KG1 (cell line): Measurements from ENCODE around the gene IWS1.
"Not testable (repeated sequence)": the region's sequence is repeated elsewhere in the genome, so short reads cannot be mapped to it uniquely, and the experiment has no call there.

ENCODE experiments used
- DNase-seq: peaks from one replicate; lab custom pipeline; 2025; lab: John Stamatoyannopoulos, UW

Gene IWS1

GRCh38 chr2:127526132-127527000 is at the start of gene IWS1:
Gene IWS1 (minus strand): TSS chr2:127526489. CDS start chr2:127526208, 281 bp downstream.
- peak; percentile 98 for DNase-seq

DNA sequence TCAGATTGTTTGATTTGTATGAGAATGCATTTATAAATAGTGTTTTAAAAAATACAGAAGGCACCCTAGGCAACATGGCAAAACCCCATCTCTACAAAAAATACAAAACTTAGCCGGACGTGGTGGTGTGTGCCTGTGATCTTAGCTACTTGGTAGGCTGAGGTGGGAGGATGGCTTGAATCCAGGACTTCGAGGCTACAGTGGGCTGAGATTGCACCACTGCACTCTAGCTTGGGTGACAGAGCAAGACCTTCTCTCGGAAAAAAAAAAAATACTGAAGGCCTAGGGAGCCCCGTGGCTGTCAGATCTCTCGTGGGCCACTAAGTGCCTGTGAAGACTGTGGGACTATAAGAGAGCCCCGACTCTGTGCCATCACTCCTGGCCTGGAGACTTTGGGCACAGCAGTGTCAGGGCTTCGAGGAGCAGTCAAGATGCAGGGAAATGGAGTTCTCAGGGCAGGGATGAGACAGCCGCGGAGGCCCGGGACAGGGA is 49.7 kb upstream of the IWS1 start:
- DNase-seq, result no peak

DNA sequence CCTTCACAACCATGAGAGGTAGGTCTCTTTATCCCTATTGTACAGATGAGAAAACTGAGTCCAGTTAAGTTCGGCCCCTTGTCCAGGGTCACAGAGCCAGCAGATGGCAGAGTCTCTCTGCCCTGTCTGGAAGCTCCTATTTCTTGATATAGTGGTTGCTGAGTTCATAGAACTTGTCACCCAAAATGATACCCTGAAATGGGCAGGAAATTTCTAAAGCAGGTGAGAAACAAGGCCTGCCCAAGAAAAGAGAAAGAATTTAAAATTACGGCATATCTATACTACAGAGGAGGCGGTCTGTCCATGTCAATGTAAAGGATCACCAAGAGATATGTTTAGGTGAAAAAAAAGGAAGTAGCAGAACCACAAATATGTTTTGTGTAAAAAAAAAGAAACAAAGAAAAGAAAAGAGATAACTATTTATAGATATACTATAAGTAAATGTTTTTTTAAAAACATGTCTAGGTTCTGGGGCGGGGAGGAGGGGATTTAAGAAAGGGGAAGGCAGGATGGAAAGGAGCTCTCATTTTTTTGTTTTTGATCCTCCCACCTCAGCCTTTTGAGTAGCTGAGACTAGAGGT is 49.0 kb upstream of the IWS1 start:
- no peak for DNase-seq

- no peak for DNase-seq
Observed at GRCh38 chr2:127574656-127575055, 48.4 kb upstream of the IWS1 start.

DNA sequence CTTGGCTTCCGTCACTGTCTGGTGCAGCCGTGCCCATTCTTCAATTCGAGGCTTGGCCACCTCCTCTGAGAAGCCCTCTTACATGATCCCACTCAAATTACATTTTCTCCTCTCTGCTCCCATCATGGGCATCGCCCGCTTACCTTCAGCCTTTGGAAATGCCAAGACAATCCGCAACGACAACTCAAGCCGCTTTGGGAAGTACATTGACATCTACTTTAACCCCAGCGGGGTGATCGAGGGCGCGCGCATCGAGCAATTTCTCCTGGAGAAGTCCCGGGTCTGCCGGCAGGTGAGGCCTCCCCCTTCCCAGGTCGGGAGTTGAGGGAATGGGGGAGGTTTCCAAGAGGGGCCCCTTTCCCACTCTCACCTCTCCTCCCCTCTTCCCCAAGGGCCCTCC is 47.5 kb upstream of the IWS1 start:
- DNase-seq, result no peak

GRCh38 chr2:127573298-127573697 is 47.0 kb upstream of the IWS1 start:
- no peak for DNase-seq

DNA sequence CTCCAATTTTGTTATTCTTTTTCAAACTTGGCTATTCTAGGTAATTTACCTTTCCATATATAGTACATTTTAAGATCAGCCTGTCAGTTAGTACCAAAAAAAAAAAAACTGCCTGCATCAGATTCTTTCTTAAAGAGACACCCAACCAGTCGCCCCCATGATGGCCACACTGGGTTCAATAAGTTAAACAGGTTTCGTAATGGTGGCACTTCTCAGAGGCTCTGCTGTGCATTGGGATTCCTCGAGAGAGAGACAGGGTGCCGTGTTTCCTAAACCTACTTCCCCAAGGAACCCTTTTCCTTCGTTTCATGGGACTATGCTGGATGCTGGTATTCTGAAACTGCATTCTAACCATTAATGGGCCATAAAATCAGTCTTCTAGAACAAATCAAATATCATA is 46.6 kb upstream of the IWS1 start:
- no peak for DNase-seq

DNA sequence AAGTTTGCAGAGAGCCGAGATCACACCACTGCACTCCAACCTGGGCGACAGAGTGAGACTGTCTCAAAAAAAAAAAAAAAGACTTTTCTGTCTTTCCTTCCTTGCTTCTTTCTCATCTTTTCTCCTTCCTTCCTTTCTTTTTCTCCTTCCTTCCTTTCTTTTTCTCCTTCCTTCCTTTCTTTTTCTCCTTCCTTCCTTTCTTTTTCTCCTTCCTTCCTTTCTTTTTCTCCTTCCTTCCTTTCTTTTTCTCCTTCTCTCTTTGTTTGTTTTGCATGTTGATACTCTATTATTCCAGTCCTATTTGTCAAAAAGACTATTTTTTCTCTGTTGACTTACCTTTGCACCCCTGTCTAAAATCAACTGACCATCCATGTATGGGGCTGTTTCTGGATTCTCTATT is 46.1 kb upstream of the IWS1 start:
- DNase-seq, result not testable (repeated sequence)

DNA sequence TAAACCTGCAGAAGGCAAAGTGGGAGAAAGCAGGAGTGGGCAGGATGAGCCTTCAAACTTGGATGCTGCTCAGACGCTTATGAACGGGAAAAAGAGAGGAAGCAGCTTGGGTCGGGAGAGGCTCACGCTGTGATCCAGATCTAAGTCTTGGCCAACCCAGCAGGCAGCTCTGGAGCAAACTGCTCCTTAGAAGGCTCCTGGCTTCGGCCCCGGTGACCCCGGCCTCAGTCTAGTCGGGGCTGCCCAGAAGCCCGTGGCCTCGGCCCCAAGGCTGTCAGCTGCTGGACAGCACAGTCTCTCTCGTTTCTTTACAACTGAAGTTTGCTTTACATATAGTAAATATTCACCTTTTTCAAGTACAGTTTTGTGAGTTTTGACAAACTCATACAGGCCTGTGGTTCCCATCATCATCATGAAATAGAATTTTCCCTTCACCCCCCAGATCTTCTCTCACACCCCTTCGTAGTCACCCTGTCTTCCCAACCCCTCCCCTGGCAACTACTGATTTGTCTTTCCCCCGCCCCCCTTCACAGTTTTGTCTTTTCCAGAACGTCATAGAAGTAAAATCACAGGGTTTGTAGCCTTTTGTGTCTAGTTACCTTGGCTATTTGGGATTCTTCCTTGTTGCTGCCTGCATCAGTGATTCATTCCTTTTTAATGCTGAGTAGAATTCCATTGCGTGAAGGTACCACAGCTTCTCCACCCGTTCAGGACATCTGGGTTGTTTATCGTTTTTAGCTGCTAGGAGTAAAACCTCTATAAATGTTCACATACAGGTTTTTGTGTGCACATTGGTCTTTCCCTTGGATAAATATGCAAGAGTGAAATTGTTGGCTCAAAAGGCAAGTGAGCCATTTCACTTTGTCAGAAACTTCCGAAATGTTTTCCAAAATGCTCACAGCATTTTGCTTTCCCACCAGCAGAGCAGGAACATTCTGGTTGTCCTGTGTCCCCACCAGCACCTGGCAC is 44.3 kb upstream of the IWS1 start:
- no peak for DNase-seq

- DNase-seq, result no peak
Observed at GRCh38 chr2:127569666-127570065, 43.4 kb upstream of the IWS1 start.

- no peak for DNase-seq
Observed at GRCh38 chr2:127568128-127568527, 41.8 kb upstream of the IWS1 start.

GRCh38 chr2:127567351-127567854 is 41.1 kb upstream of the IWS1 start:
- no peak for DNase-seq

DNA sequence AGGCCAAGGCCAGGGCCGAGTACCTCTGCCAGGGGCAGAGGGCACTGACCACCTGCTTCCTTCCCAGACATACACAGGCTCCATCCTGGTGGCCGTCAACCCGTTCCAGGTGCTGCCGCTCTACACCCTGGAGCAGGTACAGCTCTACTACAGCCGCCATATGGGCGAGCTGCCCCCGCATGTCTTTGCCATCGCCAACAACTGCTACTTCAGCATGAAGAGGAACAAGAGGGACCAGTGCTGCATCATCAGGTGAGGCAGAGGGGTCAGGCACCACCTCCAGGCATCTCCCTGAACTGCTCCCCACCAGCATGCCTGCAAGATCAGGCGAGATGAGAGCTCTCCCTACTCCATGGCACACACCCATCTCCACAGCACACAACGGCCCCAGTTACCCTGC is 40.3 kb upstream of the IWS1 start:
- no peak for DNase-seq

- DNase-seq, result no peak
Observed at GRCh38 chr2:127566139-127566417, 39.8 kb upstream of the IWS1 start.

DNA sequence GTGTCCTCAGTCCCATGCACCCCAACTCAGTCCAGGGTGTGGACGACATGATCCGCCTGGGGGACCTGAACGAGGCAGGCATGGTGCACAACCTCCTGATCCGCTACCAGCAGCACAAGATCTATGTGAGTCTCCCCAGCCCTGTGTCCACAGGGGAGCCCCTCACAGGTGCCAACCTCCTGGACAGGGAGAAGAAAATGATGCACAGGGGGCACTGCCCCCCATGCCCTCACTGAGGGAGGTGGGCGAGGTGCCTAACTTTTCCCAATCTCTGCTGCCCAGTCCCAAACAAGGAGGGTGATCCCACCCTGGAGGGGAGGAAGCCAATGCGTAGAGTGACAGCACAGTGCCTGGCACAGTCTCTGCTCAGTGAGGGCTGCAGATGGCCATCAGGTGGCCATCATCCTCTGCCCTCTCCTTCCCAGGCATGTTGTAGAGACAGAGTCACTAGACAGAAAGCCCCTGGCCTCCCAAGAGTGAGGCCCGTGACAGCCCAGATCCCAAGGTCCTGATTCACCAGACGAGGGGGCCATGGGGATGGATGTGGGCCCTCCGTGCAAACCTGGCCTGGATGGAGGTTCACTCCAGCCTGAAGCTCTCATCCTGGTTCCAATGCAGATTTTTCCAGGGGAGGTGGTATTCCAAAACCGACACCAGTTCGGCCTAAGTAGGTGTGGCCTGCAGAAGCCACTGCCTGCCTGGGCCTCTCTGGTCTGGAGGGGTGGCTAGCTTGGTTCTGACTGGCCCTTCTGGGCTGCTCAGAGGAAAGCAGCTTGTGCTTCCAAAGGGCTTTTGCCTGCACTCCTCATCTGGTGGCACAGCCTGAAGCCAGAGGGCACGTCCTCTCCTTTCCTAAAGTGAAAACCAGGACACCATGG is 39.2 kb upstream of the IWS1 start:
- DNase-seq, result no peak

DNA sequence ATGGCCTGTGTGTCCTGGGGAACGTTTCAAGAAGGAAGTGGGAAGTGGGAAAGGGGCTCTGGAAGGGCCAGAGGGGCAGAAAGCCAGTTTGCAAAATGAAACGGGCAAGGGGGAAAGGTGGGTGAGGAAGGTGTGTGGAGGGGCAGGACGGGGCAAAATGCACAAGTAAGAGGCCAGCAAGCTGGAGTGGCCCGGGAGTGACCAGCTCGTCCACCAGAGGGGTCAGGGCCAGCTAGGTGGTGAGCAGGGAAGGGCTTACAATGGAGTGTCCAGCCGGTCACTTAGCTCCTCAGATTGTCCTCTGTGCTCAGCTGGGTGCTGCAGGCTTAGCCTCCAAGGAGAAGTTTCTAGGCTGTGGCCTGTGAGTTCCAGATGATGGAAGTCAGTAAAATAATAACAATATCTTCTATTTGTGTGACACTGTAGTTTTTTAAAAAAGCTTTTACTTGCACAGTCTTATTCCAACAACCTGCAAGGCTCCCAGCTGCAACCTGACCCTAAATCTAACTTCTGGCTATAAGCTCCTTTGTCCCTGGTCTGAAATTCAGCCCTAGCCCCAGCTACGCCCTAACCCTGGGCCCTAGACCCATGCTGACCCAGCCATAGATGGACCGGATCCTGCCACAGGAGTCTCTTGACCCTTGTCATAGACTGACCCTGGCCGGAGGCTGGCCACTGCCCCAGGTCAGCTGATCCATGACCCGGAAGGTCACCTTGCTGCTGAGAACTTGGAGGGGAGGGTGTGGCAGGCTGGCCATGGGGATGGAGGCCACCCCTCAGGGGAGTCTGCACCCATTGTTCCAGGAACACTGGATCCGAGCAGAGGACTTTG is 38.4 kb upstream of the IWS1 start:
- DNase-seq, result no peak

DNA sequence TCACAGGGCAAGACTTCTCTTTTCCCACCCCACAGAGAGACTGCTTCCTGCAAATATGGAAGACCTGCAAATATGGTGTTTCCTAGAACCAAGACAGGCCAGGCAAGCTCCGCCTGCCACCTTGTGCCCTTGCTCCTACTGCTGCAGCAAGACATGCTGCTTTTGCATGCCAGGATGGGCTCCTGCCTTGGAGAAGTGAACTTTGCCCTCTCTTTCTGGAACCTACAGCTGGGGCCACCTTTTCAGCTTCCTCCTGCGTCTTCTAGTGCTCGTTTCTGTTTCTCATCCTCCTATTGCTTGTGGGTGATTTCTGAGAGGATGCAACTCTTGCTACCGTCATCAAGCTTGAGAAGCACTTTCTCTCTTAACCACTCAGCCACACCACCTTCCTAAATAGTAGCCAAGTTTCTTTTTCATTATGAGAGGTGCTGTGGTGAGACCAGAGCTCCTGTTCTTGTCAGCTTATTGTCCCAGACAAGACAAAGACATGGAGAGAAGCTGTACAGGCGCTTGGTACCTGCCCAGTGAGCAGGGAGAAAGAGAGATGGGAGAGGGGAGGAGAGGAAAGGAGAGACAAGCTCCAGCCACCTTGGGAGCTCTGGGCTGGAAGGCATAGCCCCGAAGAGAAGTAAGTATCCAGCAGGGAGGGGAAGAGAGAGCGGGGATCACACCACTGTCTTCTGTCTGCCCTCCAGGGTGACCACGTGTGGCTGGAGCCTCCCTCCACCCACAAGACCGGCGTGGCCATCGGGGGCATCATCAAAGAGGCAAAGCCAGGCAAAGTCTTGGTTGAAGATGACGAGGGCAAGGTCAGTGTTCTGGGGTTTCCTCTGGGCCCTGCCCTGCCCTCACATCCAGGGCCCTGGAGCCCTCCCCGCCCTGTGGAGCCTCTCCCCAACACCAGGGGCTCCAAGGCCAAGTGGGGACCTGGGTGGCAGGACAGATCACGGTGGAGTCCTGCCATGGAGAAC is 37.5 kb upstream of the IWS1 start:
- no peak for DNase-seq

DNA sequence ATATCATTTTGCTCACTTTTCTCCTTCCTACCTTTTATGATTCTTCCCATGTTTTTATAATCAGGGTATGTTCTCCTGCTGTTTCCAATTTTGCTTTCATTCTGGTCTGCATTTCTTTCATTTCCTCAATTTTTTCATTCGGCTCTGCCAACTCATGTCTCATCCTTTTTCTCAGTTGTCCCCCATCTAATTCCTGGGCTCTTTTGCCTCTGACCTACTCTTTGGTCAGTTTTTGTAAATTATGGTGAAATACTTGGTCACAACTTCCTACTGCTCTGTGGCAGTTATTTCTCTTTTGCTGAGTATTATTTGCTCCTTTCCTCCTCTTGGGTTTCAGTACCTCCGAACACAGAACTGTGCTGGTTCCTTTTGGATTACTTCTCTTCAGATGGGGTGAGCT is 36.6 kb upstream of the IWS1 start:
- no peak for DNase-seq

GRCh38 chr2:127561371-127561770 is 35.1 kb upstream of the IWS1 start:
- DNase-seq, result no peak
